Nephron progenitor cell (in vitro differentiated cells): ENCODE results near the gene KLHL14.
A peak's percentile ranks its signal among the peaks of the same experiment; 100 is the strongest.

Experiments
- DNase-seq: peaks from one replicate; pipeline ENCODE4 v3.0.0; 2021
- H3K27ac Mint-ChIP-seq: 2 replicates; pipeline ENCODE4 v1.8.0; 2021; ENCODE audit warnings: mild to moderate bottlenecking, moderate library complexity, mixed read lengths
- H3K27me3 Mint-ChIP-seq: 2 replicates; pipeline ENCODE4 v1.8.0; 2021; ENCODE audit warnings: mild to moderate bottlenecking, low read depth, mixed read lengths; ENCODE audit not compliant: poor library complexity
- H3K36me3 Mint-ChIP-seq: 2 replicates; pipeline ENCODE4 v1.8.0; 2021; ENCODE audit warnings: low read depth, mixed read lengths
- H3K4me1 Mint-ChIP-seq: 2 replicates; pipeline ENCODE4 v1.8.0; 2021; ENCODE audit warnings: mixed read lengths
- H3K4me3 Mint-ChIP-seq: 2 replicates; pipeline ENCODE4 v1.8.0; 2021; ENCODE audit warnings: mild to moderate bottlenecking, moderate library complexity, mixed read lengths
- H3K9me3 Mint-ChIP-seq: 2 replicates; pipeline ENCODE4 v1.8.0; 2021; ENCODE audit warnings: mild to moderate bottlenecking, moderate library complexity, mixed read lengths
- CTCF ChIP-seq: fragments of 200-600 bp; sonication (generic); IDR thresholded peaks from 2 replicates; pipeline ENCODE4 v1.5.0; 2021; ENCODE audit warnings: antibody characterized with exemption

KLHL14 gene

GRCh38 chr18:32701313-32701712 is 71.5 kb downstream of the KLHL14 start:
- TF ChIP-seq CTCF: no peak
- peaks cover 20% of the 10 kb centered on the region for H3K4me1 Mint-ChIP-seq
- H3K27ac Mint-ChIP-seq: peak overlapping the region; percentile 1
- no peak for DNase-seq
- no peak overlapping the region for H3K4me3 Mint-ChIP-seq
- peaks cover 12% of the 10 kb centered on the region for H3K36me3 Mint-ChIP-seq
- no peaks in the 10 kb centered on the region for H3K9me3 Mint-ChIP-seq
- H3K27me3 Mint-ChIP-seq: no peaks in the 10 kb centered on the region

GRCh38 chr18:32698153-32698552 is 74.7 kb downstream of the KLHL14 start:
- H3K4me1 Mint-ChIP-seq: peaks cover 22% of the 10 kb centered on the region
- H3K9me3 Mint-ChIP-seq: no peaks in the 10 kb centered on the region
- no peak for DNase-seq
- no peaks in the 10 kb centered on the region for H3K27me3 Mint-ChIP-seq
- peaks cover 32% of the 10 kb centered on the region for H3K36me3 Mint-ChIP-seq
- no peak overlapping the region for H3K27ac Mint-ChIP-seq
- H3K4me3 Mint-ChIP-seq: no peak overlapping the region
- TF ChIP-seq CTCF: no peak

GRCh38 chr18:32696376-32696775 is 76.4 kb downstream of the KLHL14 start:
- H3K27ac Mint-ChIP-seq: no peak overlapping the region

GRCh38 chr18:32695534-32695933 is 77.3 kb downstream of the KLHL14 start:
- Mint-ChIP-seq H3K27ac (no peak overlapping the region), H3K36me3 (peaks cover 37% of the 10 kb centered on the region), H3K4me1 (peaks cover 22% of the 10 kb centered on the region), H3K27me3 (no peaks in the 10 kb centered on the region), H3K4me3 (no peak overlapping the region), H3K9me3 (no peaks in the 10 kb centered on the region)
- no peak for TF ChIP-seq CTCF
- DNase-seq: no peak

More at GRCh38 chr18:32696376-32696775, 76.4 kb downstream of the KLHL14 start:
- no peaks in the 10 kb centered on the region for H3K9me3 Mint-ChIP-seq
- TF ChIP-seq CTCF: no peak
- DNase-seq: no peak
- H3K4me3 Mint-ChIP-seq: no peak overlapping the region
- peaks cover 41% of the 10 kb centered on the region for H3K36me3 Mint-ChIP-seq
- H3K27me3 Mint-ChIP-seq: no peaks in the 10 kb centered on the region
- peaks cover 22% of the 10 kb centered on the region for H3K4me1 Mint-ChIP-seq

GRCh38 chr18:32688821-32689220 is 84.0 kb downstream of the KLHL14 start:
- no peak for TF ChIP-seq CTCF
- Mint-ChIP-seq H3K4me3 (no peak overlapping the region), H3K27me3 (no peaks in the 10 kb centered on the region), H3K9me3 (no peaks in the 10 kb centered on the region), H3K27ac (no peak overlapping the region), H3K36me3 (peaks cover 25% of the 10 kb centered on the region), H3K4me1 (no peaks in the 10 kb centered on the region)
- no peak for DNase-seq

GRCh38 chr18:32684940-32685339 is 87.9 kb downstream of the KLHL14 start:
- TF ChIP-seq CTCF: no peak
- H3K4me1 Mint-ChIP-seq: peaks cover 5% of the 10 kb centered on the region

More at GRCh38 chr18:32684940-32685339, 87.9 kb downstream of the KLHL14 start:
- H3K36me3 Mint-ChIP-seq: peaks cover 35% of the 10 kb centered on the region
- peak; percentile 2 for DNase-seq
- H3K9me3 Mint-ChIP-seq: no peaks in the 10 kb centered on the region
- H3K27me3 Mint-ChIP-seq: peaks cover 4% of the 10 kb centered on the region
- H3K4me3 Mint-ChIP-seq: no peak overlapping the region
- H3K27ac Mint-ChIP-seq: no peak overlapping the region
